Suprapubic skin (tissue), 4 donors: ENCODE data around the gene CELSR2. TPM values are rescaled to one million over a fixed set of nuclear protein-coding genes. Genes with fewer than 3 reads are reported as not detected.

ENCODE experiments used
- DNase-seq, 2 donors: peaks; one replicate each; pipeline ENCODE4 v3.0.0-alpha.2; 2019; ENCODE audit warnings: low spot score in 2 of 2
- H3K27ac ChIP-seq: fragments of 200-600 bp; sonication (generic); one replicate; pipeline ENCODE4 v1.5.1; 2019
- H3K27me3 ChIP-seq: fragments of 200-600 bp; sonication (generic); one replicate; pipeline ENCODE4 v1.5.1; 2019
- H3K36me3 ChIP-seq: fragments of 200-600 bp; sonication (generic); one replicate; pipeline ENCODE4 v1.5.1; 2019
- H3K4me1 ChIP-seq: fragments of 200-600 bp; sonication (generic); one replicate; pipeline ENCODE4 v1.5.1; 2019
- H3K4me3 ChIP-seq: fragments of 200-600 bp; sonication (generic); one replicate; pipeline ENCODE4 v1.5.1; 2019; ENCODE audit warnings: mild to moderate bottlenecking
- H3K9me3 ChIP-seq: fragments of 200-600 bp; sonication (generic); one replicate; pipeline ENCODE4 v1.5.1; 2019
- CTCF ChIP-seq, 2 donors: fragments of 200-600 bp in 1 of 2; fragments of 450-650 bp in 1 of 2; sonication (generic) in 1 of 2; IDR thresholded peaks; one replicate each; pipeline ENCODE4 v1.5.1; 2016 to 2019; ENCODE audit warnings: antibody characterized with exemption in 2 of 2, mild to moderate bottlenecking in 1 of 2, moderate library complexity in 1 of 2
- EP300 ChIP-seq: sonication (generic); formaldehyde crosslinking; IDR thresholded peaks from one replicate; pipeline ENCODE4 v1.6.1; 2017; ENCODE audit warnings: antibody characterized with exemption
- POLR2A ChIP-seq, 2 donors: fragments of 450-650 bp; IDR thresholded peaks; one replicate each; pipeline ENCODE4 v1.6.1; 2017; ENCODE audit warnings: antibody characterized with exemption in 2 of 2, mild to moderate bottlenecking in 2 of 2, moderate library complexity in 2 of 2
- POLR2AphosphoS5 ChIP-seq, 3 donors: sonication (generic); formaldehyde crosslinking; IDR thresholded peaks; one replicate each; pipeline ENCODE4 v1.6.1; 2017; ENCODE audit warnings: antibody characterized with exemption in 3 of 3
- WGBS: methylation state at CpG from one replicate; pipeline ENCODE4 v1.1.5; 2018; 5-methylcytosine and 5-hydroxymethylcytosine counted together
- total RNA-seq, 4 donors: library from RNA; depleted of rRNA; stranded (reverse); fragments of >200 nt; gene quantifications; one replicate each; pipeline ENCODE4 v1.1.0, GENCODE V29; 2016

Gene CELSR2
- total RNA-seq, 4 donors from 2014 or later, result 106 to 145 (median 129) TPM

- WGBS, result 57% methylated on average over 11 of the region's 11 CpGs
- Histone ChIP-seq H3K27ac (peak overlapping the region; percentile 21), H3K4me1 (peaks cover 30% of the 10 kb centered on the region), H3K36me3 (peaks cover 44% of the 10 kb centered on the region), H3K4me3 (no peak overlapping the region), H3K27me3 (no peaks in the 10 kb centered on the region), H3K9me3 (no peaks in the 10 kb centered on the region)
- TF ChIP-seq CTCF (IDR thresholded peaks at IDR 0.05), result no peak
- peak in 1 of 3 donors; percentile 46 for TF ChIP-seq POLR2AphosphoS5 (IDR thresholded peaks at IDR 0.05)
- DNase-seq, result no peak
These were observed 17.6 kb downstream of the CELSR2 start for GRCh38 chr1:109266965-109267364.

DNA sequence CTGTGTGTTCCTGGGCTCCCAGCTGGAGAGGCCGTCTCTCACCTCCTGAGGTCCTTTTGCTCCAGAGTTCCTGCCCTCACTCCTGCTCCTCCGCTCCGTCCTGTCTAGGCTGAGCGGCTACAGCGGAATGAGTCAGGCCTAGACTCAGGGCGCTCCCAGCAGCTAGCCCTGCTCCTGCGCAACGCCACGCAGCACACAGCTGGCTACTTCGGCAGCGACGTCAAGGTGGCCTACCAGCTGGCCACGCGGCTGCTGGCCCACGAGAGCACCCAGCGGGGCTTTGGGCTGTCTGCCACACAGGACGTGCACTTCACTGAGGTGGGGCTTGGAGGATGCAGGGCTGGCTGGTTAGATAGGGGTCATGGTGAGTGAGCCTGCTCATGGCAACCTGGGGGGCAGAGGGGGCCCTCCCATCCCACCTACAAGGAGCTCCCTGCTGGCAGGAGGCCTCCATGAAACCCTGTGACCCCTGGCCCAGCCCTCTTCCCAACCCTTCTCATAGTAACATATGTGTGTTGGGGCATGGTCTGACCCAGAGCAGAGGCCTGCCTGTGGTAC is 18.5 kb downstream of the CELSR2 start:
- whole genome bisulfite sequencing, result 88% methylated on average over 3 of the region's 17 CpGs
- Histone ChIP-seq H3K36me3 (peaks cover 49% of the 10 kb centered on the region), H3K27me3 (no peaks in the 10 kb centered on the region), H3K4me1 (peaks cover 26% of the 10 kb centered on the region), H3K4me3 (no peak overlapping the region), H3K27ac (peak overlapping the region; percentile 21), H3K9me3 (no peaks in the 10 kb centered on the region)
- TF ChIP-seq EP300, result no peak
- TF ChIP-seq POLR2AphosphoS5 (IDR thresholded peaks at IDR 0.05), result no peak
- no peak for TF ChIP-seq CTCF (IDR thresholded peaks at IDR 0.05)
- no peak for TF ChIP-seq POLR2A (IDR thresholded peaks at IDR 0.05)
- no peak for DNase-seq

GRCh38 chr1:109268431-109269211 is 19.3 kb downstream of the CELSR2 start:
- peaks cover 27% of the 10 kb centered on the region for H3K4me1 ChIP-seq
- TF ChIP-seq POLR2AphosphoS5 (IDR thresholded peaks at IDR 0.05) (no peak), CTCF (IDR thresholded peaks at IDR 0.05) (no peak), EP300 (no peak), POLR2A (IDR thresholded peaks at IDR 0.05) (no peak)
- H3K4me3 ChIP-seq, result no peak overlapping the region
- peaks cover 53% of the 10 kb centered on the region for H3K36me3 ChIP-seq
- H3K27me3 ChIP-seq, result no peaks in the 10 kb centered on the region
- peak in 1 of 2 donors; percentile 73 for DNase-seq
- no peaks in the 10 kb centered on the region for H3K9me3 ChIP-seq
- H3K27ac ChIP-seq, result no peak overlapping the region
- 83% methylated on average over 3 of the region's 29 CpGs for WGBS

GRCh38 chr1:109269212-109269980 is 20.1 kb downstream of the CELSR2 start:
- Histone ChIP-seq H3K27ac (no peak overlapping the region), H3K9me3 (no peaks in the 10 kb centered on the region), H3K27me3 (no peaks in the 10 kb centered on the region), H3K4me3 (no peak overlapping the region), H3K36me3 (peaks cover 53% of the 10 kb centered on the region), H3K4me1 (peaks cover 29% of the 10 kb centered on the region)
- 90% methylated on average over 15 of the region's 33 CpGs for WGBS
- peak in 1 of 2 donors; percentile 72 for DNase-seq
- no peak for TF ChIP-seq POLR2A (IDR thresholded peaks at IDR 0.05)
- TF ChIP-seq POLR2AphosphoS5 (IDR thresholded peaks at IDR 0.05), result no peak
- TF ChIP-seq EP300, result no peak

DNA sequence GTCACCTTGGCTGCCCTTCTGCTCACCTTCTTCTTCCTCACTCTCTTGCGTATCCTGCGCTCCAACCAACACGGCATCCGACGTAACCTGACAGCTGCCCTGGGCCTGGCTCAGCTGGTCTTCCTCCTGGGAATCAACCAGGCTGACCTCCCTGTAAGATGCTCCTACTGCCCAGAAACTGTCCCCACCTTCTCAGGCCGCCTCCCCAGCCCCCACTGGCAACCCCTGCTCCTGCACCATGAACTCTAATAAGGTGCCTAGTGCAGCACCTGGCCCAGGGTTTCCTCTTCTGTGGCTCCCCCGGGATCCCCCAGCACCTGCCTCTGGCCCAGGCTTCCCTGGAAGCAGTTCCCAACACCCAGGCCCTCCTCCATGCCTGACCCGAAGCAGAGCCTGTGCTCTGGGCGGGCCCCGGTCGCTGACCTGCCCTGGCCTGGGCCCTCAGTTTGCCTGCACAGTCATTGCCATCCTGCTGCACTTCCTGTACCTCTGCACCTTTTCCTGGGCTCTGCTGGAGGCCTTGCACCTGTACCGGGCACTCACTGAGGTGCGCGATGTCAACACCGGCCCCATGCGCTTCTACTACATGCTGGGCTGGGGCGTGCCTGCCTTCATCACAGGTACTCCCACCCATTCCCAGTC is 20.8 kb downstream of the CELSR2 start:
- peaks cover 48% of the 10 kb centered on the region for H3K36me3 ChIP-seq

More for the DNA sequence above, 20.8 kb downstream of the CELSR2 start:
- no peak for TF ChIP-seq POLR2AphosphoS5 (IDR thresholded peaks at IDR 0.05)
- TF ChIP-seq EP300, result no peak
- TF ChIP-seq CTCF (IDR thresholded peaks at IDR 0.05), result no peak
- no peak for TF ChIP-seq POLR2A (IDR thresholded peaks at IDR 0.05)
- no peak overlapping the region for H3K4me3 ChIP-seq
- DNase-seq, result peak in 1 of 2 donors; percentile 77
- H3K27ac ChIP-seq, result no peak overlapping the region
- no peaks in the 10 kb centered on the region for H3K9me3 ChIP-seq
- WGBS, result 93% methylated on average over 17 of the region's 17 CpGs
- H3K4me1 ChIP-seq, result peaks cover 36% of the 10 kb centered on the region
- H3K27me3 ChIP-seq, result no peaks in the 10 kb centered on the region
